ENCODE data around the gene ZNF276.
A peak's percentile ranks its signal among the peaks of the same experiment; 100 is the strongest.
"Not testable (repeated sequence)": the region's sequence is repeated elsewhere in the genome, so short reads cannot be mapped to it uniquely, and the experiment has no call there.

ZNF276 gene

GRCh38 chr16:89720813-89721545, at the start of gene ZNF276, which contains the start of gene VPS9D1:
ZNF276 (plus strand) TSS chr16:89721537; CDS start chr16:89721641, 104 bp downstream.
VPS9D1 (minus strand) TSS chr16:89720898; CDS start chr16:89720861, 37 bp downstream.
- DNase-seq (ENCODE audit: low read depth in 2 of 3, low spot score in 1 of 3): peak; percentile 71 to 86 (median 72)

GRCh38 chr16:89671565-89671964, 49.8 kb upstream of the ZNF276 start:
- not testable (repeated sequence) for DNase-seq (ENCODE audit: low read depth in 2 of 3, low spot score in 1 of 3)

GRCh38 chr16:89672177-89672941, 49.0 kb upstream of the ZNF276 start:
- no peak for DNase-seq (ENCODE audit: low read depth in 2 of 3, low spot score in 1 of 3)

- no peak for DNase-seq (ENCODE audit: low read depth in 2 of 3, low spot score in 1 of 3)
These were observed 43.1 kb upstream of the ZNF276 start for GRCh38 chr16:89678258-89678657.

GRCh38 chr16:89685916-89686315, 35.4 kb upstream of the ZNF276 start:
- DNase-seq (ENCODE audit: low read depth in 2 of 3, low spot score in 1 of 3): no peak

- DNase-seq (ENCODE audit: low read depth in 2 of 3, low spot score in 1 of 3): peak; percentile 85 to 91 (median 88)
These were observed 34.7 kb upstream of the ZNF276 start, which contains the start of gene CDK10 for GRCh38 chr16:89686520-89687091. CDK10 (plus strand) TSS chr16:89686689; CDS start chr16:89686711, 22 bp downstream.

GRCh38 chr16:89687092-89687940, 34.0 kb upstream of the ZNF276 start:
- no peak for DNase-seq (ENCODE audit: low read depth in 2 of 3, low spot score in 1 of 3)

- DNase-seq (ENCODE audit: low read depth in 2 of 3, low spot score in 1 of 3): no peak
These were observed 32.9 kb upstream of the ZNF276 start for GRCh38 chr16:89688395-89688794.

GRCh38 chr16:89689142-89689541, 32.2 kb upstream of the ZNF276 start:
- no peak for DNase-seq (ENCODE audit: low read depth in 2 of 3, low spot score in 1 of 3)

GRCh38 chr16:89689621-89690020, 31.7 kb upstream of the ZNF276 start:
- not testable (repeated sequence) for DNase-seq (ENCODE audit: low read depth in 2 of 3, low spot score in 1 of 3)

GRCh38 chr16:89690392-89690901, 30.9 kb upstream of the ZNF276 start:
- DNase-seq (ENCODE audit: low read depth in 2 of 3, low spot score in 1 of 3): no peak

GRCh38 chr16:89691231-89691985, 29.9 kb upstream of the ZNF276 start:
- DNase-seq (ENCODE audit: low read depth in 2 of 3, low spot score in 1 of 3): no peak

GRCh38 chr16:89691986-89692569, 29.3 kb upstream of the ZNF276 start:
- no peak for DNase-seq (ENCODE audit: low read depth in 2 of 3, low spot score in 1 of 3)

- no peak for DNase-seq (ENCODE audit: low read depth in 2 of 3, low spot score in 1 of 3)
These were observed 28.0 kb upstream of the ZNF276 start for GRCh38 chr16:89693289-89693731.

- no peak for DNase-seq (ENCODE audit: low read depth in 2 of 3, low spot score in 1 of 3)
These were observed 27.2 kb upstream of the ZNF276 start for GRCh38 chr16:89693931-89694783.

- DNase-seq (ENCODE audit: low read depth in 2 of 3, low spot score in 1 of 3): not testable (repeated sequence)
These were observed 26.6 kb upstream of the ZNF276 start for GRCh38 chr16:89694784-89695085.

GRCh38 chr16:89695086-89695874, 26.1 kb upstream of the ZNF276 start:
- DNase-seq (ENCODE audit: low read depth in 2 of 3, low spot score in 1 of 3): no peak

Data from stimulated activated CD4-positive, alpha-beta T cell treated with anti-CD3 and anti-CD28 coated beads, Interleukin-12 subunit alpha, Interleukin-12 subunit beta, amount 100 ng/mL, for 48 hours (primary cell).